ENCODE measurements around the gene HNMT.
"Not testable (repeated sequence)": the region's sequence is repeated elsewhere in the genome, so short reads cannot be mapped to it uniquely, and the experiment has no call there.

Gene HNMT

GRCh38 chr2:137946227-137946626 lies 18.0 kb upstream of the HNMT start:
- DNase-seq (ENCODE audit: low spot score): no peak

GRCh38 chr2:137947032-137947727 lies 17.1 kb upstream of the HNMT start:
- no peak for DNase-seq (ENCODE audit: low spot score)

DNA sequence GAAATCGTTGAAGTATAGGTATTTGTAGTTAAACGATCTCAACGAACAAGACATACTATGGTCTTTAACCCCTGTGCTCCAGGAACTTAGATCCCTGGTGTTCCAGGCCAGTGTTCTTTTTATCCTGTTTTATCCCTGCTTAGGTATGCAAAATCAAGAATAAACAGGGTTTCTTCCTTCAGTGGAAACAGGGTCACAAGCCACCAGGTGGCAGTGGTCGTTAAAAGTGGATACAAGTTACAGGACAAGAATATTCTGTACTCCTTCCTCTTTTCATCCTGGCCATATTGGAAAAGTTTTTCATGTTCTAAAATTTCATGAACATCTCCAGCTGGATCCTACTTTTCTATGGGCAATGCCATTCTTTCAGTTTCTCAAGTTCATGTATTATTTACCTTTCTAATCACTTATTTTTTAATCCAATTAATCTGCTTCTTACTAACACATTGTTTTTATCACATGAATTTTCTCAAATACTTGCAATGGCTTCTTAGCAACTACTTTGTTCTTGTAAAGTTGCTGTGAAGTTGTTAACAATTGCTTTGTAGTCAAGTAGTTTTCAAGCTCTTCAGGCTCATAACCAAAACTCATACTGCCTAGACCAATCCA lies 16.4 kb upstream of the HNMT start:
- peak; percentile 52 for DNase-seq (ENCODE audit: low spot score)

- no peak for DNase-seq (ENCODE audit: low spot score)
Observed at GRCh38 chr2:137948894-137949293, 15.4 kb upstream of the HNMT start.

DNA sequence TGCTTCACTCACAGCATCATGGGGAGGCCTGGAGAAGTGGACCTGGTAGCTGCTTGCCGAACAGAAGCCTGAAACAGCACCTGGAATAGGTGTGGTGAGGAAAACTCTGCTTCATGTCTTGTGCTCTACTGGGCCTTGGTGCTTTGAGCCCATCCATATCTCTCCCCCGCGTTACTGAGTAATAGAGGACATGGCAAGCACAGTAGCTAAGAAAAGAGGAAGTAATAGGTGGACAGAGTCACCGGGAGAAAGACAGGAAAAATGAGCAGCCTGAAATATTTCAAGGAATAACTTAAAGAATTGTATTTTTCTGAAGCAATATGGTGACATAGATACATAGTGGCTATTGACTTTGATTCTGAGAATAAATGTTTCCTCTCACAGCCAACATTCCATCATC lies 14.0 kb upstream of the HNMT start:
- no peak for DNase-seq (ENCODE audit: low spot score)

DNA sequence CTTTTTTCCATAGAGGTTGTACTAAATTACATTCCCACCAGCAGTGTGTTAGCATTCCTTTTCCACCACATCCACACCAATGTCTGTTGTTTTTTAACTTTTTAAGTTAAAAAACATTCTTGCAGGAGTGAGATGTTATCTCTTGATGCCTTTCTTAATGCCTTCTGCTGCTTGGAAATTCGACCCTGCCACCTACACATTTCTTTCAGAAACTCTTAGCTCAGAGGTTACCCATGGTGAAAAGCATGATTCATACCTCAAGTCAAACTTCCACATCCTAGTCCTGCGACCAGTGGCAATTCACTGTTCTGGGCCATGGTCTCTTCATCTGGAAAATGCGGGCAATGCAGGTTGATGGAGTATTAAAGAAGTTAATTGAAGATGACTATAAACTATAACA lies 12.7 kb upstream of the HNMT start:
- no peak for DNase-seq (ENCODE audit: low spot score)

DNA sequence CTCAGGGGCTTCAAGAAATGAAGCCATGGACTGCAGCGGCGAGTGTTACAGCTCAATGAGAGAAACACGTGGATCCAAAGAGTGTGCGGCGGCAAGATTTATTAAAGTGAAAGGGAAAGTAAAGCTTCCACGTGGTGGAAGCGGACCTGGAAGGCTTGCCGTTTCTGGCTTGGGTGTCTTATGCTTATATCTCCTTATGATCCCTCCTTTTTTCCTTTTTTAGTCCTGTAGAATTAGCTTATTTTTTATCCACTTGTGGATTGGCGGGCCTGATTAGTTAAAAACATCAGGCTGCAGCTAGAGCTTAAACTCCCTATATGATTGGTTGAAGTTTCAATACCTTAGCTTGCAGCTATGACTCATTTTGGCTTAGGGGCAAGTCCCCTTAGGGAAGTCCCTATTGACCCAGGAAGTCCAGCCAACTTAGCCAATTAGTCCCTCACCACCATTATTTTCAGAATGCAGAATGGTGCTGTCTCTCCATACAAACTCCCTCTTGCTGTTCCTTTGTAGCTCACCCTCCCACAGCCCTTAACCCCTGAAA lies 11.6 kb upstream of the HNMT start:
- no peak for DNase-seq (ENCODE audit: low spot score)

DNA sequence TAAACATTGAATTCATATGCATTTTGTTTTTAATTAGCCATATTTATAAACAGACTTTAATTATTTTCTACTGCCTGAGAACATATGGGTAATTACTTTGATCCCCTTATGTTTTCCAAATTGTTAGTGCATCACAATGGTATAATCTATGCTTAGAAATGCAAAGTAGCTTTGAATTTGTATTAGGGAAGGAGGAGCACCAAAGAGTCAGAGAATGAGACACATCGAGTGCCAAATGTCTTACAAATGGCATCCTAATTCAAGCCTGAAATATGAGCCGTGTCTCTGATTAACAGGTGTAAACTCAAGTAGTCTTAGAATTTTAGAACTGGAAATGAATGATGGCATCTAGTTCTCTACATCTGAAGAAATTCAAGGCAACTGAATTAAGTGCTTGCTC lies 8.7 kb upstream of the HNMT start:
- DNase-seq (ENCODE audit: low spot score): no peak

- DNase-seq (ENCODE audit: low spot score): no peak
Observed at GRCh38 chr2:137957033-137957432, 7.2 kb upstream of the HNMT start.

- no peak for DNase-seq (ENCODE audit: low spot score)
Observed at GRCh38 chr2:137959166-137959565, 5.1 kb upstream of the HNMT start.

DNA sequence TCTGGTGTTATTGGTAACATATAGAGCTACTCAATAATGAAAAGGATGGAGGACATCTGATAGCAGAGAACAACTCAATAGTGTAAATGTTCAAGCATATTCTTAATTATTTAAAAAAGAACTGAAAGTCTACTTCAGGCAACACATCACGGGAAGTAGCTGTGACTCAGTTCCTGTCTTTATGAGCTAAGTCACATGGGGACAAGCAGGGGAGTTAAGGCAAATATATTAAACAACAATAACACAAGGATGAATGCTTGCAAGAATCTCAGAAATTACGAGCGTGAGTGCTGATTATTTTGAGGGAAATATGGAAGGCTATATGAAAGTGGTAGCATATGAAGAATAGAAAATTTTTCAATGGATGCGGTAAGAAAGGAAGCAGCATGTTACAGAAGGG lies 4.0 kb upstream of the HNMT start:
- no peak for DNase-seq (ENCODE audit: low spot score)

DNA sequence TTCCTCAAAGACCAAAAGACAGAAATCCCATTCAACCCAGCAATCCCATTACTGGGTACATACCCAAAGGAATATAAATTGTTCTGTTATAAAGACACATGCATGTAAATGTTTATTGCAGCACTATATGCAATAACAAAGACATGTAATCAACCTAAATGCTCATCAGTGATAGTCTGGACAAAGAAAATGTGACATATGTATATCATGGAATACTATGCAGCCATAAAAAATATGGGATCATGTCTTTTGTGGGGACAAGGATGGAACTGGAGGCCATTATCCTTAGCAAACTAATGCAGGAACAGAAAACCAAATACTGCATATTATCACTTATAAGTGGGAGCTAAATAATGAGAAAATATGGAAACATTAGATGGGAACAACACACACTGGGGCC lies 2.7 kb upstream of the HNMT start:
- no peak for DNase-seq (ENCODE audit: low spot score)

- no peak for DNase-seq (ENCODE audit: low spot score)
Observed at GRCh38 chr2:137963535-137964065, 673 bp upstream of the HNMT start.

GRCh38 chr2:137964859-137965459 lies 686 bp downstream of the HNMT start:
- no peak for DNase-seq (ENCODE audit: low spot score)

DNA sequence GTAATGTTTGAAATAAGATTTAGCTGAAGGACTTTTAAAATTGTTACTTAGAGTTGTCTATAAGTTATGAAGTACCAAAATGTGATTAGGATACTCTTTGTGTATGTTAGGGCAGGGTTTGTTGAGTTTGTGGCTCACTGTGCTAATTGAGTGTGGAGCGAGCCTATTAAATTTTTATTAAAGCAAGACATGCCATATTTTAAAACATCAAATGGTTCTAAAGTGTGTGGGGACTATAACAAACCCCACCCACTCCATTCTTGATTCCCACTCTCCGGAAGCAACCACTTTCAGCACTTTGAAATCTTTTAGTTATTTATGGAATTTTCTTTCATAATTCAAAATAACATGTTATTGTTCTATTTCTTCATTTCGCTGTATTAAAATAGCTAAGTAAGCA lies 1.8 kb downstream of the HNMT start:
- no peak for DNase-seq (ENCODE audit: low spot score)

- DNase-seq (ENCODE audit: low spot score): no peak
Observed at GRCh38 chr2:137967042-137967441, 2.8 kb downstream of the HNMT start.

GRCh38 chr2:137968477-137969417 lies 4.5 kb downstream of the HNMT start:
- DNase-seq (ENCODE audit: low spot score): no peak

- DNase-seq (ENCODE audit: low spot score): no peak
Observed at GRCh38 chr2:137969418-137969765, 5.1 kb downstream of the HNMT start.

DNA sequence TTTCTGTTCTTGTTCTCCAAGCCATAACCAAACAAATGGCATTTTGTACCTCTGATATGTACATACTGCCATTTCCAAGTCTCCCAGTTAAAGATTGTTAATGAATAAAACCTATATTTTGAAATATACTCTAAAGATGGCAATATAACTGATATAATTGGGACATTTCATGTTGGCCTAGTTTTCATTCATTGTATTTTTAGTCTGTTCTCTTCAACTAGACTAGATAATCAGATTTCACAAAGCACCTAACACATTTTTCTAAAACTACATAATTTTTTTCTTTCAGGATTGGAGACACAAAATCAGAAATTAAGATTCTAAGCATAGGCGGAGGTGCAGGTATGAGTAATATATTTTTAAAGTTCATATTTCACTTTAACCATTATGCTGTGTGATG lies 5.6 kb downstream of the HNMT start:
- DNase-seq (ENCODE audit: low spot score): no peak

DNA sequence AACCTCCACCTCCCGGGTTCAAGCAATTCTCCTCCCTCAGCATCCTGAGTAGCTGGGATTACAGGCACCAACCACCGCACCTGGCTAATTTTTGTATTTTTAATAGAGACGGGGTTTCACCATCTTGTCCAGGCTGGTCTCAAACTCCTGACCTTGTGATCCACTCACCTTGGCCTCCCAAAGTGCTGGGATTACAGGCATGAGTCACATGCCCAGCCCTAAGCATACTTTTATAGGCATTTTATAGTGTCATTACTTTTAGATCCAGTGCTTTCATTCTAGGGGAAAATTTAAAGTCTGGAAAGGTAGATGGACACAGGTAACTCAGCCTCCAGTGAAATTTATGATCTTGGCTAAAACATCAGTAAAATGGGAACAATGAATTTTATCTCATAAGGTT lies 7.0 kb downstream of the HNMT start:
- DNase-seq (ENCODE audit: low spot score): not testable (repeated sequence)

DNA sequence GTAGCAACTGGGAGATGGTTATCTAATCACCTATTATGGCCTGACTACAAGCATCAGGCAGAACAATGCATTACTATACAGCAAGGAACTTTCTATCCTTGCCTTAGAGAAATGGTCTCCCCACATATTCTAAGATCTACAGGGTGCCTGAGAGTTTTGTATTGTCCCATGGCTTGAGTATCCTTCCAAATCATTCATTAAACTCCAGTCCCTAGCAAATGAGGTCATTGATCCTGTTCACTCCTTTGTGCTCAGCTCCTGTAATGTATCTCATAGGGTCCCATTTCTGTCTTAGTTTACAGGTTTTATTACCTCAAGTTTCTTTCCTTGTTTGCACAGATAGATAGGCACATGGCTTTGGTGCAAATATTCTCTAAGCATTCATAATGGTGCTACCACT lies 9.0 kb downstream of the HNMT start:
- DNase-seq (ENCODE audit: low spot score): no peak

Data from ecto neural progenitor cell (in vitro differentiated cells).